Effector CD8-positive, alpha-beta T cell (primary cell): Measurements from ENCODE around the gene DNAH7.
"Not testable (repeated sequence)": the region's sequence is repeated elsewhere in the genome, so short reads cannot be mapped to it uniquely, and the experiment has no call there.

Experiments used
- DNase-seq: peaks from one replicate; lab custom pipeline; 2025; lab: John Stamatoyannopoulos, UW
- total RNA-seq, 4 experiments: gene quantifications; one replicate each; lab custom pipeline; 2026; lab: John Stamatoyannopoulos, UW

The DNAH7 gene
- total RNA-seq, result 0 to 0.18 (median 0.05) reads per million in 4 experiments

DNA sequence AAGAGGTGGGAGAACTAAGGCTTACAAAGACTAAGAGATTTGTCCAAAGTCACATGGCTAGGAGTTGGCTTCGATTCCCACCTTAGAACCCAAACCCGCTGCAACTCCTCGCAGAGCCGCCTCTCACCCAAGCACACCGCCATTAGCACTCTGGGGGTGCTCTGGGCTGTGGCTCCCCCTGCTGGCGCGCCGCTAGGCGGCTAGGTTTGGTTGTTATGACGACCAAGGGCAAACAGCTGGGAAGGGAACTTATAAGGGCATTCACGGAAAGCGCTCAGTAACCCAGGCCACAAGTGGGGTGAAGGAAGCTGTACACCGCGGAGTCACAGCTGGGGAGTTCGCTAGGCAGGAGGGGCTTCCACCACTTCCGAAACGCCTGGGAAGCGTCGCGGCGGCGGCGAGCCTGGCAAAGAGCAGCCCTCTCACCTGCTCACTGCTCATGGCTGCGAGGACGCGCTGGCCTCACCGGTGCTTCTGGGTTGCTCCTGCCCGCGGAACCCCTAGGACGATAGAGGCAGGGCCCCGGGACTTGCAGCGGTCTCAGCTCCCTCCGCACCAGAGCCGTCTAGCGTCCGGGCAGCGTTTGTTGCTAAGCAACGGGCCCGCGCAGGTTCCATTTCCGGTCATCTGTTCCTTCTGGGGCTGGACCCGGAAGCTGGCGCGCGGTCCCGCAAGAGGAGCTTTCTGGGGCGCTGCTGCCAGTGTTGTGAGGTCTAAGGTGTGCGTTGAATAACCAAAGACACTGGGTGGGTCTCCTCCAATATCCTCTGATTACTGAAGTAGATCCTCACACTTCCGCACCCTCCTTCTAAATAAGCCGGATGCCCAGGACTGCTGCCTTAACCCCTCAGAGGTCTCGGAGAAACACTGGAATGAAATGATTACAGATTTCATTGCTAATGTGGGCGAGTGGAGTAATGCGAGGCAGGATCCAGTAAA lies at the start of gene DNAH7:
Gene DNAH7, minus strand, starts transcription at position 567 of the 939 bp plus-strand sequence. Its CDS starts 126 bp downstream, at position 441.
- peak; percentile 86 for DNase-seq

DNA sequence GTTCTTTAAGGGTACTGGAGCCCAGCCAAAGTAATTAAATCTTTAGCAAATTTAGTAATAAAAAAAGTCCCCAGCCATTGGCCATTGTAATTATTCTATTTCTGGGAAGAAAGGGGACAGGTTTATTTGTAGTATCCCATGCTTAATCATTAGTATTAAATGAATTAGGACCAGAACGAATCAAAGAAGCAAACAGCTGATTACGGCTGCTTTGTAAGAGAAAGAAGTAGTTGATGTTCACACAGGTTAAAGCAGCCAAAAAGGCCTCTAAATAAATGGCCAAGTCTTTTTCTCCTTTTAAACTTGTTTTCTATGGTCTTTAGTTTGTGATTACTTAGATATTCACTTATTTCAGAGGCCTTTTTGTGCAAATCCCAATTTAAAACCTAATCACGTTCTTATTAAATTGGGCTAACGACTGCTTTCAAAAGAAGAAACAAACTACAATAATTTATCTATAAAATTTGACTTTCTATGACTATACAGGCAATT lies 48.6 kb upstream of the DNAH7 start:
- DNase-seq, result no peak

DNA sequence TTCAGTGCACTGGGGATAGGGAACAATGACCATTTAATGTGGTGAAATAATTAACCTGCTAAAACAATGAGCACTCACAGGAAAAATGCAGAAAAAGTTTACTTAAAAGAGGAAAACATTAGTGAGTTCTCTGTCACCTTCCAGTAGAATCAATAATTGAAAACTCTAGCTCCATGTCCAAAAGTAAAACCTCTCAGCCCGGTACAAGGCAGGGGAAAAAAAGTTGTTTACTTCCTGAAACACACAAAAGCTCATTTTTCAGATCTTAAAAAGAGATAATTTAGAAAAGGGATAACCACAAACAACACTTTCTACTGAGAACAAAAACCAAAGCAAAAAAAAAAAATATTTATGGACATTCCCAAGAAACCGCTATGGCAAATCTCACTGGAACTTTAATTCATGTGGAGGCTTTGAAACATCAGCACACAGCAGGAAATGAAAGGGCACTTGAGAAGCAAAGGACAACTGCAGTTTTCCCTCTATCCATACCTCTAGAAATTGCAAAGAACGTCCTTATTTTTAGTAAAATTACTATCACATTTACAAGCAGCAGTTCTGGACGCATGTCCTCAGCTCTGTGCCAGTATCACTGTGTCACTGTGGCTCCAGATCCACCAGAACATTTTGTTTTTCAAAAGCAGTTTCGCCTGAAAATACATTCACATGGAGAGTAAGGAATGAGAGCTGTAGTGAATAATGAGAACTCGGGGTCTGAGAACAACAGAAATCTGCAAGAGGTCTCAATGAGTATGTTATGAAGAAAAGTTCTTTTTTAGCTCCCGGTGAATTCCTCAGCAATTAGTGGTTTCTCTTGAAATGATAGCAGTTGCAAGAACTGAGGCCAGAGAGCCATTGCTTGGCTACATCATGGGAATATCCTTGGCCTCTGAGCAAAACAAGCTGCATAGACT lies 44.7 kb upstream of the DNAH7 start:
- DNase-seq, result no peak

DNA sequence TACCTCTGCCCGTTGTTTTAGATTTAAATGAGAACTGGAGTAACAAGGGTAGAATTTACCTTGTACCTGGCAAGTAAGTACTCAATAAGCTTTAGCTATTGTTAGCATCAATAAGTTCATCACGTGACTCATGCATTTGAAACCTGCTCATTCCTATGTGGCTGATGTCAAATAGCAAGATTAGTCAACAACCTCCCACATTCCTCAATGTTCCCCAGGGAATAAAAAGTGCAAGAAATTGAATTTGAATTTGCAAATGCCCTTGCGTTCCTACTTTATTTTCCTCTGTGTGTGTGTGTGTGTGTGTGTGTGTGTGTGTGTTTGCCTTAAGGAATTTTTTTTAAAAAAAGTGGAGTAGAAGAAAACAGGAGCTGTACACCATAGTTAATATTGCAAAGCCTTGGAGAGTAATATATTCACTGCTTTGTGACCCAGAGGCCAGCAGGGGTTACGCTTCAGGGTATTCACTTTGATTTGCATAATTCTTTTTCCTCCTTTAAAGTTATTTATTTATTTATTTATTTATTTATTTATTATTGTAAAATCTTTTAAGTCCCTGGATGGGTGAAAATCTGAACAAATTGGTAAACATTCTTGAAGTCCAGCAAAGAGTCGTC lies 43.9 kb upstream of the DNAH7 start:
- DNase-seq, result no peak

DNA sequence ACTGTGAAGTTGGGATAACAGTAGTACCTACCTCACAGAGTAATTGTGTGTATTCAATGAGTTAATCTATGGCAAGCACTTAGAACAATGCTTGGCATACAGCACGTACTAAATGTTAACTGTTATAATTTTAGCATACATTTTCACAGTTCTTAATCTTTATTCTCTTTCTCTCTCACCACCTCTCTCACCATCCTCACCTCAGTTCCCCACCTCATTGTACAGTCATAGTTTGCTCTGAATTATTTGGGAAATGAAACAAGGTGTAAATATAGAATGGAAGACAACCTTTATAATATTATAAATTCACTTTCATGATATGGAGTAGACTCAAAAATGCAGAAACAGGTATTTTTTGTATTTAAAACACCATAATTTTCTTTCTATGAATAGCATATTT lies 40.0 kb upstream of the DNAH7 start:
- DNase-seq, result no peak

DNA sequence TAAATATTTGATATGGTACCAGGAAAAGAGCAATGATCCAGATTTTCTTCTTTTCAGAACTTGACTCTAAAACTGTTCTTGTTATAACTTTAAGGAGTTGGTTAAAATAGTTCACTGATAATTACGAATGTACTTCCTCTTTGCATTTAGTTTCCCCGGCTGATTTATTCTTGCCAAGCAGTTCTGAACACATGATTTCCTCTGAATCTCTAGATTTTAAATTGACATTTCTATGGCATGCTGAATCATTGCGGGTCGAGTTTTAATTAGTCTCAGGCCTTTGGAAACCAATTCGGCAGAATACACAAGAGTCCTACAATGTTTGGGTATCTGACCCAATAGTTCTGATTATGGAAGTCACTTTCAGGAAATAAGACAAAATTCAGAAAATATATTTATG lies 37.3 kb upstream of the DNAH7 start:
- DNase-seq, result no peak

DNA sequence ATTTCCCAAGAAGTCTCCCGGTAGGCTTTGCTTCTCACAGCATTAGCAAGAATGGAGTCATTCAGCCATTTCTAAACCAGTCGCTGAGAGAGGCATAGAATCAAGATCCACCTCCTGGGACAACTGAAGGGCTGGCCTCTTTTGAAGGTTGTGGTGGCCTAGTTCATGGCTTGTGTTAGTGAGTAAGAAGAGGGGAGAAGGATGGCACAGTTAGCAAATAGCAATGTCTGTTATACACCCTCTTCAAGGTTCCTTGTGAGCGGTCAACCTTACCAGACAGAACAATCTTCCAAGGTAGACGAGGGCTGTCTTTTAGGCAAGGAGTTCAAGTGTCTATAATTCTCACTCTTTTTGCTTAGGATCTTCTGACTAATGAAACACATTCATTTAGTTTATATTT lies 35.4 kb upstream of the DNAH7 start:
- no peak for DNase-seq

DNA sequence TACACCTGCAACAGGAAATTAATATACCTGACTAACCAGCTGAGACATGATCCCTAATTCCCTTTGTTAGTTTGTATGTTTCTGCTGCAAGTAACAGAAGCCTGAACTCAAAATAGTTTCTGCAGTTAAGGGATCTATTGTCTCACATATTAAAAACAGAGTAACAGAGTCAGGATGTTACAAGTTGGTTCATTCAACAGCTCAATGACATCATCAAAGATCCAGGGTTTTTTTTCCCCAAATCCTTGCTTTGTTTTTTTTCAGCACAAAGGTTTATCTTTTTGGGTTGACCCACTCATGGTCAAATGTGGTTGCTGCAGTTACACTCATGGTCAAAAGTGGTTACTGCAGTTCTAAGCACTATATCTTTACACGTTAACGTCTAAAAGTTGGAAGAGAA lies 35.0 kb upstream of the DNAH7 start:
- DNase-seq, result no peak

DNA sequence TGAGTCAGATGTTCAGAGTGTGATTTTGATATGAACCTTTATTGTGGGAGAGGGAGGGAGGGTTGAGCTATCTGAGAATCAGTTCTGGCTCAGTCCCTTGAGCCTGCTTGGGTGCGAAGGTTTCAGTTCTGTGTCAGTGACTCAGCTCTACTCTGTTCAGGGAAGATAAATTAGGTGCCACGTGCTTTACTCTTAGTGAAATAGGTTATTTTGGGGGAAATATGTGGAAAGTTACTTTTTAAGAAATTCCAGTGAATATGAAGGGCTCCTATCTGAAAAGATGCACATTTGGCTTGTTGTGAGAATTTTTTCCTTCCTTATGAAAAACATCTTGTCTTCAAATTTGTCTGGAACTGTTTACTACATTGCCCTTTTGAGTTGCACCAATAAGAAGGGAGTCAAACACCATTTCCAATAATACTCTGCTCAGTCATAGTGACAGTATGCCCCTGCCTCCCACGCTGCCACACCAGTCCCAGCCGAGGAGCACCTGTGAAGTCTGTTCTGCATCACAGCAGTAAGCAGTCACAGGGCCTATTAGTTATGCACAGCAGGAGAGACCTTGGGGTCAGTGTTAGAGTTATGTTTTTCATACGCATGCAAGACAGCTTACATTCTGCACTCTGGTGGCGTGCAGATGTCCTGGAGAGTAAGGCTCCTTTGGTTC lies 32.8 kb upstream of the DNAH7 start:
- no peak for DNase-seq

DNA sequence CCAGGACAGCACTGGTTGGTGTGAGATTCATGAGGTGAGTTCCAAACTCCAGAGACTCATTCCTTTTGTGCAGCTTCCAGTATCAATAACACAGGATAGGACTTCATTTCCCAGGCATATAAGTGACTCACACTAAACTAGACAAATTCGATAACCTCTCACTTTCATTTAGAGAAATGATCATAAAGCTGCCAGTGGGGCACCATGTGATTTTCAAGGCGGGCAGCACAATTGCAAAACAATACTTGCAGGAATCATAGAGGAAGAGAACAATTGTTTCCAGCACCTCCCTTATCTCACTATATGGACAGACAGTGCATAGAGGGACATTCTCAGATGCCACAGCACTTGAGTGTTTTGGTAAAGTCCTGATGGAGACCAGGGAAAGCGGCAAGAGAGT lies 31.3 kb upstream of the DNAH7 start:
- no peak for DNase-seq

DNA sequence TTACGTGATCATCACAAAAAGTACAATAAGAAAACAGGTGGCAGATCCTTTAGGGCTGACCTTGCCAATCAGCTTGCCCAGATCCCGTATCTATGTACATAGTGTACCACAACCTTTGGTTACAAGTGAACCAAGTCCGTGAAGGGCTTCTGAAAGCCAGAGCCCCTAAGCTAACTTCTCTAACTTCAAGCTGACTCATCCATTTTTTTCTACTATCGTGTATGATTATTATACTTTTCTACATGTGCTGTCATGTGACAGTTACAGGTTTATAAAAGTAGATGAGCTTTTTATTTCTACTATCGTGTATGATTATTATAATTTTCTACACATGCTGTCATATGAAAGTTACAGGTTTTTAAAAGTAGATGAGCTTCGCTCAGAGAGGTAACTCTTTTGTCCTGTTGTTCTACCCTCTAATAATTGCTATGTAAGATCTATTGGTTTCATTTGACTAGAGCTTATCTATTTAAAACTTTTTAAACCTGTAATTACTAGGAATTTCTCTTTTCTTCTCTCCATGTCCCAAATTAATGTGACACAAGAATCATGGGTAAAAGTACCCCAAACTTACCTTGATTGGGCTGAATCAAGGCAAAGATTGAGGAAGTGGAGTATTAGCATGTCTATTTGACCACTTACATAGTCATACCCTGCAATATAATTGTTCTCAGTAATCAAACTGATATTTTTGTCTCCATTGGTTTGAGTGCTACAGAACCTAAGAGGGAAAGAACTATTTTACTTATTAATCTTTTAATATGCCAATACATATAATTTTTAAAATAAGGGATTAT lies 29.4 kb upstream of the DNAH7 start:
- no peak for DNase-seq

DNA sequence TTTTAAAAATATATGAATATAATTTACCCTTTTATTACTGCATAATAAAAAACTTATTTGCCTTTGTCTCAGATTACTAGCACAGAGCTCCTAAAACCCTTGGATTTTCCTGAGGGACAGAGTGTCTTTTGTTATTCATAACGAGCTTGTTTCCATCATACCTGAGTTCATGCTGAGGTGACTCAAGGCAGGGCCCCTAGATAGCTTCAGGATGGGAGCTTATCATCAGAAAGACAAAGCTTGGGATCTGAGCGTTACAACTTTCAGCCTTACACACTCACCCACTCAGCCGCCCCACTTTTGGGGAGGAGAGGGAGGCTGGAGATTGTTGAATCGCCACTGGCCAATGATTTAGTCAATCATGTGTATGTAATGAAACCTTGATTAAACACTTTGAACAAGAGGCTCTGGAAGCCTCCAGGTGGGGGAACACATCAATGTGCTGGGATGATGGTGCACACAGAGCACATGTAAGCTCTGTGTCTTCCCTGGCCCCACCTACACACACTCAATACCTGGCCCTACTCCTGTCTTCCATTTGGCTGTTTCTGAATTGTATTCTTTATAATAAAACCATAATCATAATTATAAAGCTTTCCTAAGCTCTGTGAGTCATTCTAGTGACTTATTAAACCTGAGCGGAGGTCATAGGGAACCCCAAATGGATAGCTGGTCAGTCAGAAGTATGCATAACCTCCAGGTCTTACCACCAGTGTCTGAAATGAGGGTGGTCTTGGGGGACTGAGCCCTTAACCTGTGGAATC lies 28.5 kb upstream of the DNAH7 start:
- DNase-seq, result no peak

DNA sequence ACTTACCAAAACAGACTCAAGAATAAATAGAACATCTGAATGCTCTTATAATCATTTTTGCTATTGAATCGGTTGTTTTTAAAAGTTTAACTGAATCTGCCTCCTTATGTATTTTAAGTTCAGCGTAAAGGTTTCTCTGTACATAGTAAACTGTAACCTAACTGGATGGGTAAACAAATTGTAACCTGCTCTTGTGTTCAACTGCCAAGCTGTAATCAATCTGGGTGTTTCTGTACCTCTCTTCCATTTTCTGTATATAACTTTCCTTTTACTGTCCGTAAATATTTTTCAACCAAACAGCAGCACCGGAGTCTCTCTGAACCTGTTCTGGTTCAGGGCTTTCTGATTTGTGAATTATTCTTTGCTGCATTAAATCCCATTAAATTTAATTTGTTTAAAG lies 27.6 kb upstream of the DNAH7 start:
- no peak for DNase-seq

DNA sequence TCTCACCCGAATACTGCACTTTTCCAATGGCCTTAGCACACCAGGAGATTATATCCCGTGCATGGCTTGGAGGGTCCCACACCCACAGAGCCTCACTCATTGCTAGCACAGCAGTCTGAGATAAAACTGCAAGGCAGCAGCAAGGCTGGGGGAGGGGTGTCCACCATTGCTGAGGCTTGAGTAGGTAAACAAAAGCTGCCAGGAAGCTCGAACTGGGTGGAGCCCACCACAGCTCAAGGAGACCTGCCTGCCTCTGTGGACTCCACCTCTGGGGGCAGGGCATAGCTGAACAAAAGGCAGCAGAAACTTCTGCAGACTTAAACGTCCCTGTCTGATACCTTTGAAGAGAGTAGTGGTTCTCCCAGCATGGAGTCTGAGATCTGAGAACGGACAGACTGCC lies 20.8 kb upstream of the DNAH7 start:
- DNase-seq, result not testable (repeated sequence)

DNA sequence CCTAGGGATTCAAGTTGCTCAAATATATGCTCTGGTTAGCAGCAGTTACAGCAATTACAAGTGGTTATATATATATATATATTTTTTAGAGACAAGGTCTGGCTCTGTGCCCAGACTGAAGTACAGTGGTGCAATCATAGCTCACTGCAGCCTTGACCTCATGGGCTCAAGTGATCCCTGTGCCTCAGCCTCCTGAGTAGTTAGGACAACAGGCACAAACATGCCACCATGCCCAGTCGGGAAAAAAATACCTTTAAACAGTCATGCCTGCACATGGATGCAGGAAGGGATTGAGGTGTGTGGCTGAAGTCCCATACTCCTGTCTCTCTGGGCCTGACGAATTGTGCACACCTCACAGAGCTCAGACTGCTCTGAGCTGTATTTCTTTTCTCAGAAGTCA lies 19.6 kb upstream of the DNAH7 start:
- no peak for DNase-seq

DNA sequence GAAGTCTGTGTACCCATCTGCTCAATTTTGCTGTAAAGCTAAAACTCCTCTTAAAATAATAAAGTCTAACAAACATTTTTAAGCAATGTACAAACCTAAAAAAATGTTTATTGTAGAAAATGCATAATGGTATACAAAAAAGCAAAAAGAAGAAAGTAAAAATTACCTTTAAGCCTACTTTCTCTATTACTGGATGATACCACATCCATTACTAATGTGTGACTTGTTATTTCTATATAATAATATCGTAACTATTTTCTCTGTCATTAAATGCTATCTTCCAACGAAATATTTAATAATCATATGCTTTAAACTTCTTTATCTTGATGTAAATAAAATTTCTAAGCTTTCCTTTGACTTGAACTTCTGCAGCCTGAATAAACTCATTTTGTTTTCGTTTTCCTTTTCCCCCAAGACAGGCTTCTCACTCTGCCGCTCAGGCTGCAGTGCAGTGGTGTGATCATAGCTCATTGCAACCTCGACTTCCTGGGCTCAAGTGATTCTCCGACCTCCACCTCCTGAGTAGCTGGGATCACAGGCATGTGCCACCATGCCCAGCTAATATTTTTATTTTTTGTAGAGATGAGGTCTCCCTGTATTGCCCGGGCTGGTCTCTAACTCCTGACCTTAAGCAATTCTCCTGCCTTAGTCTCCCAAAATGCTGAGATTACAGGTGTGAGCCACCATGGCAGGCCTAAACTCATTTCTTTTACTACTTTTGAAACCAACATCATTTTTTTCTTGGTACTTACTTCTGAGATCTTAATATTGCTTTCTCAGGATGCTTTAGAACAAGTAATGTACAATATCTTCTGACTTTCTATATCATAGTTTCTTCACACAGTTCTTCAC lies 18.1 kb upstream of the DNAH7 start:
- no peak for DNase-seq

DNA sequence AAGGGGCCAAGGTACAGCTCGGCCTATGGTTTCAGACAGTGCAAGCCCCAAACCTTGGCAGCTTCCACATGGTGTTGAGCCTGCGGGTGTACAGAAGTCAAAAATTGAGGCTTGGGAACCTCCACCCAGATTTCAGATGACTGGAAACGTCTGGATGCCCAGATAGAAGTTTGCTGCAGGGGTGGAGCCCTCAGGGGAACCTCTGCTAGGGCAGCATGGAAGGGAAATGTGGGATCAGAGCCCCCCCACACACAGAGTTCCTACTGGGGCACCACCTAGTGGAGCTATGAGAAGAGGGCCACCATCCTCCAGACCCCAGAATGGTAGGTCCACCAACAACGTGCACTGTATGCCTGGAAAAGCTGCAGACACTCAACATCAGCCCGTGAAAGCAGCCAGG lies 15.0 kb upstream of the DNAH7 start:
- DNase-seq, result no peak

DNA sequence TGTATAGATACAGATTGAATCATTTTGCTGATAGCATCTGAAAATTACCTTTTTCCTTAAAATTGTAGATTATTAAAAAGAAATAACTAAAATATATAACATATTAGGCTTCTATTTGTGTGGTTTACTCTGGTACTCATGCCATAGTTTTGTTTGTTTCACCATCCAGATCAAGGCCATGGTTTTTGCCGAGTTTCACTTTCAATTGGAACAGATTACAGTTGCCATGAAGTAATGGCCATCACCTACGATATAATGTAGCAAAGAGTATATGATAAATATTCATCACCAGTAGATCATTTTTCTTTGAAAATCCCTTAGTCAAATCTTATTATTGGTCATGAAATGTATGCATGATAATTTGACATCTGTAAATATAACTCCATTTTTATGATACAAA lies 11.9 kb upstream of the DNAH7 start:
- DNase-seq, result no peak

DNA sequence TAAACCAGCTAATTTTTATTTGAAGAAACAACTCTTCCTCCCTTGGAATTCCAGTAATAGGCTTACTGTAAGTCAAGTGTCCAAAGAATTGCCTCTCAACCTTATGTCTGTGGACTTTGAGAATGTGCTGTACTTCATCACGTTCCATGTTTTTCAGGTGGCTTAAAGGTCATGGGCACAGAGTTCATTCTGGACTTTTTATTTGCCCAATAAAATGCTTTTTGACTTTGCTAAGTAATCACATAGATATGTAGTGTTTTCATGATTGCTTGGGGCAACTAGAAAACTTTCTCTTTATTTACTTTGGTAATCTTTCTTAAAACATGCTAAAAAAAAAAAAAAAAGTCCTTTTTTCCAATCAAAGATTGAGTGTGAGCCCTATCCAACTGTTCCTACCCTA lies 10.4 kb upstream of the DNAH7 start:
- DNase-seq, result no peak
